Loucy (cell line): Measurements from ENCODE around the gene SLC35E3.

Source experiments
- CTCF ChIP-seq: fragments of 200-600 bp; sonication (generic); conservative IDR thresholded peaks from 2 replicates; pipeline ENCODE4 v1.5.1; 2014; ENCODE audit warnings: mild to moderate bottlenecking, antibody characterized with exemption, low read length
- EZH2phosphoT487 ChIP-seq: fragments of 200-600 bp; IDR thresholded peaks from 2 replicates; pipeline ENCODE4 v1.6.1; 2018; ENCODE audit warnings: antibody characterized with exemption, mild to moderate bottlenecking, moderate library complexity, borderline replicate concordance

- TF ChIP-seq CTCF (no peak), EZH2phosphoT487 (no peak)
These were observed 66.7 kb downstream of the SLC35E3 start for GRCh38 chr12:68812553-68813241.
